Fibroblast of skin of scalp (primary cell): ENCODE measurements around the gene CCDC178.
"Not testable (repeated sequence)": the region's sequence is repeated elsewhere in the genome, so short reads cannot be mapped to it uniquely, and the experiment has no call there.

ENCODE experiments used
- DNase-seq: peaks from one replicate; pipeline ENCODE4 v3.0.0-alpha.2; 2013

The CCDC178 gene

DNA sequence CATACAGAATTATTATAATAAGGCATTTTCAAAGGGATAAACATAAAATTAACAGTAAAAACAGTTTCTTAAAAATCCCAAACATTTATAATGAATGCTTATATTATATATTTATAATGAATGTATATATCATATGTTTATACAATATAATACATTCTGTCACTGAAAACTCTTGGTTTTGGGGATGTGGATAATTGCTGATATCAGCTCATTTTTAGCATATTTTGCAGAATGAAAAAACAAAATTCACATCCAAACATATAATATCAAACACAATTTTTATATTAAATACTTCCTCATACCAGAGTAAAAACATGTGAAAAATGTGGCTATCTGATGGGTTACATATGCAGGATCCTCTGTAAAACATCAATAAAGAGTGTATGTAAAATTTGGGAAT lies 465.0 kb downstream of the CCDC178 start:
- DNase-seq, result no peak

DNA sequence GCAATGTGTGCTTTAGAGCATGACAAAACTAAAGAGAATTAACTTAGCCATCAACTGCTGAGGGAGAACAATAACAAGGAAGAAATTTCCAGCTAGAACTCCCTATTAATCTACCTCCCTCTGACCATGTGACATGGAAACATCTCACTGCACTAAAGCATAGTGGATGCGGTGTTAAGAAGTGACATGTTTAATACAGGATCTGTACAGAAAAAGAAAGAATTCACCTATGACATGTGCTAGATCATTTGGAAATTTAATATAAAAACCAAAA lies 465.4 kb downstream of the CCDC178 start:
- DNase-seq, result no peak

DNA sequence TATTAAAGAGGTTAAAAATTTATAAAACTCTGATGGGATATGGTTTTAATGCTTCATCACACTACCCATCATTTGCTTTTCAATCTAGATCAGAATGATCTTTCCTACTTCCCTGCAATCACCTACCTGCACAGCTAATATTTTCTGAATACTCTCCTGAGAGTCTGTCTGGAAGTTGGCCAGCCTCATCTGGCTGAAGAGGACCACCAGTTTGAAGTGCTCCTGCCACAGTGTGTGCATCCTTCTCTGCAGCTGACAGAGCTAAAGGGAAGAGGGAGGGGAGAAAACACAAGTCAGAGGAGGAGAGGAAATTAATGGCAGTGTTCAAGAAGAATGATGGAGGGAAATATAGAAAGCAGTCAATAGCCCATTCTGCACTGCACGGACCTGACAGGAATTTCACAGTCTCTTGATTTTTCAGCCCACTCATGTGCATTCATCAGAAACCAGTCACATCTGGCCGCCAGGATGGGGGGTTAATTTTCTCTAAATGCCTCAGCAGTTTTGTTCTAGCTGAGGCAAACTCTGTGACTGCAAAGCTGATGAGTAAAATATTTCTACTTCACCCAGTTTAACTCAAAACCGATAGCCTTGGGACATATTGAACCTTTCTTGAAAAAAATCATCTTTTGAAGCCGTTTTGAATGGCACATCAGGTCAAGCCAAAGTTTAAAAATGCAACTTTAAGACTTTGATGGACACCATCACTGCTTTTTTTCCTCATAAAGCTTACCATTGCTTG lies 465.9 kb downstream of the CCDC178 start:
- peak; percentile 5 for DNase-seq

DNA sequence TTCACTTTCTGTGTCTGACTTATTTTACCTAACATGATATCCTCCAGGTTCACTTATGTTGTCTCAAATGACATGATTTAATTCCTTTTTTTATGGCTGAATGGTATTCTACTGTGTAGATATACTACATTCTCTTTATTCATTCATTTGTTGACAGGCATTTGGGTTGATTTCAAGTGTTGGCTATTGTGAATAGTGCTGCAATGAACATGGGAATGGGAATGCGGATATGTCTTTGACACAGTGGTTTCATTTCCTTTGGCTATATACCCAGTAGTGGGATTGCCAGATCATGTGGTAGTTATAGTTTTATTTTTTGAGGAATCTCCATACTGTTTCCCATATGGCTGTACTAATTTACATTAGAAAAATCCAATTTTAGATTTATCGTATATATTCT lies 472.3 kb downstream of the CCDC178 start:
- peak; percentile 11 for DNase-seq

DNA sequence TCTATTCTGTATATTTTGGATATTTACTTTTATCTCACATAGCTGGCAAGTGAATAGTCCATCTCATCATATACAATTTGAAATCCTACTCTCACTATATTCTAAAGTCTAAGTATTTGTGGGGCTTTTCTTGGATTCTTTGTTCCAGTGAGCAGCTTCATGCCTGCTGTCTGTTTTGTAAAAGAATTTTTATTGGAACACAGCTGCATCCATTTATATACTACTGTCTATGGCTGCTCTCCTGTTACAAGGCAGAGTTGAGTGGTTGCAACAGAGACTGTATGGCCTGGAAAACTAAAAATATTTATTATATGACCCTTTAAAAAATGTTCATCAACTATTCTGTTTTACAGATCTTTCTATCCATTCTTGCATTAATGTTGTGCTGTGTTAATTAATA lies 474.4 kb downstream of the CCDC178 start:
- DNase-seq, result no peak

DNA sequence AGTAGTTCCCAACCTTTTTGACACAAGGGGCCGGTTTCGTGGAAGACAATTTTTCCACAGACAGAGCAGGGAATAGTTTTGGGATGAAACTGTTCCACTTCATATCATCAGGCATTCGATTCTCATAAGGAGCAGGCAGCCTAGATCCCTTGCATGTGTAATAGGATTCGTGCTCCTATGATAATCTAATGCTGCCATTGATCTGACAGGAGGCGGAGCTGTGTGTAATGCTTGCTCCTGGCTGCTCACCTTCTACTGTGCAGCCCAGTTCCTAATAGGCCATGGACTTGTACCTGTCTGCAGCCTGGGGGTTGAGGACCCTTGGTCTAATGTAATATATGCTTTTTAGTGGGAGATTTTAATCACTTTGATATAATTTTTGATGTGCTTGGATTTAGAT lies 479.0 kb downstream of the CCDC178 start:
- no peak for DNase-seq

DNA sequence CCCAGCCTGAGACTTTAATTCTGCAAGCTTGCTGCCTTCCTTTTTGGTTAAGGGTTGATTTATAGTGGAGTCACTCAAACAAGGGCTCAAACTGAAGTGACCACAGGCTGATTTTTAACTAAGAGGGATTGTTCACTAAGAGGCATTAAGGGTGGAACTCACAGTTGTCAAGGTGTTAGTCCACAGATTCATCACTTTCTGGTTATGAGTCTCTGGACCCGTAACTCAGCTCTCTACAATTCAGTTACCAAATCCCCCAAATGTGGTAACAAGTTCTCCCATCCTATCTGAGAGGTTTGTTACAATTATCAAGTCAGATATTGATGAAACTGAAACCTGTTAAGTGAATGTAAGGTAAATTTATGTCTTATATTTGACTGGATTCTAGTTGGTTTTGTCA lies 481.8 kb downstream of the CCDC178 start:
- no peak for DNase-seq

DNA sequence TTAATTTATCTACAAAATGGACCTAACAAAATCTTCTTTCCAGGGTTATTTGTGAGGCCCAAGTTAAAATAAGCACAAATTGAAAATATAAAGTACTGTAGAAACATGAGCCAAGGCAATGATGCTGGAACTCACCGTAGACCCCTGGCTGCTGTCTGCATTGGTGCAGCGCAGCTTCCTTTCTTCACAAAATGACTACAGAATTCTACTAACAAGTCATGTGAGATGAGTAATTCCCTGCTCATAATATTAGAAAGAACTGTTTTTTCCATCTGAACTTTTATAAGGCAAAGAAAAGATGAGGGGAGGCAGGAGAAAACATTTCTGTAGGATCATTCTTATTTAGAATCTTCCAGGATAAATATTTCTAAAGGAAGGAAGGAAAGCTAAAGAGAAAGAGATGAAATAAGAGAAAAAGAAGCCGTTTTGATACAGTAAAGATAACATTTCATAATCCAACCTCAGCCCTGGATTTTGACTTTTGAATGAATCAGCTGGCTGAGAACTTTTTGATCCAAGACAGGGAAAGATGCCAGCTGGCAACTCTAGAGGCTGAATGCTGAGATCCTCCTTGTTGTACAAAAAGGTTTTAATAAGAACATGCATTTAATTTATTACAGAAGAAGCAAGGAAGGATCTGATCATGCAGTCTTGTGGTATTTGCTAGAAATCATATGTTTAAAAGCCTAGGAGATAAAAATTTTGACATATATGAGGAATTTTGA lies 483.8 kb downstream of the CCDC178 start:
- peak; percentile 70 for DNase-seq

DNA sequence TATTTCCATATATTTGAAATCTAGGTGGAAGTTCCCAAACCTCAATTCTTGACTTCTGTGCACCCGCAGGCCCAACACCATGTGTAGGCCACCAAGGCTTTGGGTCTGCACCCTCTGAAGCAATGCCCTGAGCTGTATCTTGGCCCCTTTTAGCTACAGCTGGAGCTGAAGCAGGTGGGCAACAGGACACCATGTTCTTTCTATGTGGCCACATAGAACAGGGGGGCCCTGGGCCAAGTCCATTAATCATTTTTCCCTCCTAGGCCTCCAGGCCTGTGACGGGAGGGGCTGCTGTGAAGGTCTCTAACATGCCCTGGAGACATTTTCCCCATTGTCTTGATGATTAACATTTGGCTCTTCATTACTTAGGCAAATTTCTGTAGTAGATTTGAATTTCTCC lies 488.2 kb downstream of the CCDC178 start:
- DNase-seq, result not testable (repeated sequence)

DNA sequence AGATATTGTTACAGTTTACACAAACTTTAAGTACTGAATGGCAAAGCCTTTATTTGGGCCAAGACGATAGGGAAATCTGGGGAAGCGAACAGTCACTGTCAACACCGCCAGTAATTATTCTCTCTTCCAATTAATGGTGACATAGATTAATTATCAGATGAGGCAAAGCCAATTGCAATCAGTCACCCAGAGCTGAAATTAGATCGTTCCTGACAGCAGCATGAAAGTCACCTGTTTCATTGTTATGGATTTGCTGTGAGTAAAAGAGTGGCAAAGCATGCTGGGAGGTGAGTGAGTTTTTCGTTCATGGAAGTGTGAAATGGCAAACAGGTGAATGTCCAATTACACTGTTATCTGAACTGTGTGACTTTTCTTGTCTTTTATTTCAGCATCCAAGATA lies 502.9 kb downstream of the CCDC178 start:
- DNase-seq, result no peak

DNA sequence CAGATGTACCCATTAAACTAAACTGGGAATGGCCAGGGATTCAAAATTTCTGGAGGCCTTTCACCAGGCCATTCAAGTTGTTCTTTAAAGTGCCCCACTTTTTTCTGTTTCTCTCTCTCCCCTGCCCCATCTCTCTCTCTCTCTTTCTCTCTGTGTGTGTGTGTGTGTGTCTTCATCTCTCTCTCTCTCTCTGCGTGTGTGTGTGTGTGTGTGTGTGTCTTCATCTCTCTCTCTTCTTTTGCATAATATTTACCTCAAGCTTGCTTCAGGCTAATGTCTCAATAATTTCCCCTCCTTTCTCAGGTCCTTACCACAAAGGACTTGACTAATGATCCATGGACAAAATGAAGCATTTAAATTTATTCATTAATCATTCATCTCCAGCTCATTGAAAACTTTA lies 503.5 kb downstream of the CCDC178 start:
- DNase-seq, result no peak

DNA sequence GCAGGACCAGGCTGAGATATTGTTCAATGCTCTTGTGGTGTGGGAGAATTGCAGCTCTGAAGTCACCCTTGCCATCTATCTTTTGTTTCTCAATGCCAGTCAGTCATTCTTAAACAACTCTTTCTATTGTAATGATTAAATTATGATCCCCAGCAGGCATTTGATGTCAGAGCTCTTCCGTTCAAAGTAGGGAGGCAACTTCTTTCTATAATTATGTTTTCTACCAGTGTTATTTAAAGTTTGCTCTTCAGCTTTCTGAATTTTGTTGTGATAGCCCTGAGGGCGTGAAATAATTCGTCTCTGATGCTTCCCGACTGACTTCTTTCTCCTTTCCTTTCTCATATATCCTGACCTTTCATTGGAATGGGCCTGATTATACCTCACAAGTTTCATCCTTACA lies 506.3 kb downstream of the CCDC178 start:
- DNase-seq, result no peak

DNA sequence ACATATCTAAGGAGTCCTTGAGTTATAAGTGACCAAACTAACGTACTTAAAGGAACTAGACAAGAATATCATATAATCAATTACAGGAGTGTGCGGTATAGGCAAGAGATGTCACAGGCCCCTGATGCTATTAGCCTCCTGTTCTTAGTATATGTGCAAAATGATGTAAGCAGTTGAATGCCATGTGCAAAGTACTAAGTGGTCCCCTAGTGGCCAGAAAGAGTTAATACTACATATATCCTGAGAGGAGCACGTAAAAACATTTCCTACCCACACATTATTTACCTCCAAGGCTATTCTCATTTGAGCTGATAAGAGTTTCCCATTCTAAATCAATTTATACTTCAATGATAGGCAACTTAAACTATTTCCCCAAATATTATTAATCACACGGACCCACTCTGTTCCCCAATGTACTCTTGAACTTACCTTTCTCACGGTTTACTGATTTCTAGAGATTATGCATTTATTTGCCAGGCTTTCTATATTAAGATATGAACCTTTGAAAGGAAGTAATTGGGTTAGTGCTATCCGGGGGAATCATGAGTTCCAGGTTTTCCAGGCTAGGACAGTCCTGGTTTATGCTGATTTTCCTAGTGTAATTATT lies 509.7 kb downstream of the CCDC178 start:
- DNase-seq, result peak; percentile 60

DNA sequence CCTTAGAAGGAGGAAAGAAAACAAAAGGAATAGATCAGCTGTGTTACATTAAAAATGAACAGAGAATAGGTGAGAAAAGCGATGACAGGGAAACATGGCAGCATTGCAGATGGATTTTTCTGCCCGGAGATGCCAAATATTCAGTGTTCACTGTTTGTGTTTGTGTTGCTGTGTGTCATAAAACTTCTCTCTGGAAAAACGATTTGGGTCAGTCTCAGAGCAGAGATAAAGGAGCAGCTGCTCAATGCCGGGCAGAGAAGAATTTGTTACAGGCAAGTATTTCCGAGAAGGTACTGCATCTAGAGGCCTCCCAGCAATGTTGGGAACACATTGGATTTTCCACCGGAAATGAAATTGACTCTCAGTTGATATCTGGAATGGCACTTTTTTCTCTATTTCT lies 511.3 kb downstream of the CCDC178 start:
- DNase-seq, result no peak

DNA sequence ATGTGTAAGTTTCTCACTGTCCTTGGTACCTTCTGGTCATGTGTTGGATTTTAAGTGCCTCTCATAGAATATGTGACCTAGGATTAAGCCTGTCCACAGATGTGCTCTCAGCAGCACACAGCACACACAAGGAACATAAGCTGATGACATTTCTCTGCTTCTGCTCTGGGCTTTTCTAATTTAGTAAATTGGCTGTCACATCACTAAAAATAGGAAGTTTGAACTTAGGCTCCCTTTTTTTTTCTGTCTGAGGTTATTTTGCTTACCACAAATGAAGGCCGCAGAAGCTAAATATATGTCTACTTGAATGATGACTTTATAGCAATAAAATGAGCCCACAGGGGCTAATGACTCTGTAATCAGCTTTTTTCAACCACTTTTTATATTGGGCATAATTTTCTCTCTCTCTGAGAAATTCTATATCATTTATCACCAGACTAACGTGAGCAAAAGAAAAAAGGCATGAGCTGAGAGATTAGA lies 517.5 kb downstream of the CCDC178 start:
- DNase-seq, result peak; percentile 17

DNA sequence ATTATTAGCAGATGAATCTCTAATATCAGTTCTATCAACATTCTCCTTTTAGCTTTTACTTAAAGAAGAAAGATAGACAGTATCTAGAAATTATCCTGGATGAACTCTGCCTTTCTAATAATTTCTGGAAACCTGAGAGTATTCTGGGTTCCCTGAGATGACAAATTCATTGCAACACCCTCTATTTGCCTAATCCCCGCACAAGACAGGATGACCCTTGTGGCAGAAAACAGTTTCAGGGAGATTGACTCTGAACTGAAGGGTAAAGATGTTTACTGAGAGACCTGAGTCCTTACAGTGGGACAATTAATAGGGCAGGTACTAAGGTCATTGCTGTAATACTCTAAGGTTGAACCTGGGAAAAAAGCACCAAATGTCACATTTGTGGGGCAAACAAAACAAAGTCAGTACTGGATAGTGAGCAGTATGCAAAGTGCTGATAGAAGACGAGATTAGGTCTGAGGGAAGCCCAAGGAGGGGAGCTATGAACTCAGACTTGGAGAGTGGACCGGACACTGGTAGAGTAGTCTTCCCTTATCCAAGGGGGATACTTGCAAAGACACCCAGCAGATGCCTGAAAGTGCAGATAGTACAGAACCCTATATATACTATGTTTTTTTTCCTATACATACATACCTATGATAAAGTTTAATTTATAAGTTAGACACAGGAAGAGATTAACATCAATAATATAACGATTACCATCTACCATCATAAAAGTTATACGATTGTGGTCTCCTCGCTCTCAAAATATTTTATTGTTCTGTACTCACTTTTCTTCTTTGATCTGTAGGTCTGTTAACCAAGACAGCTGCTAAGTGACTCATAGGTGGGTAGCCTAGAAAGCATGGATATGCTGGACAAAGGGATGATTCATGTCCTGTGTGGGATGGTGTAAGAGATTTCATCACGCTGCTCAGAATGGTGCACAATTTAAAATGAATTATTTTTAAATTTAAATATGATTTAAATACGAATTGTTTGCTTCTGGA lies 519.4 kb downstream of the CCDC178 start:
- peak; percentile 88 for DNase-seq

DNA sequence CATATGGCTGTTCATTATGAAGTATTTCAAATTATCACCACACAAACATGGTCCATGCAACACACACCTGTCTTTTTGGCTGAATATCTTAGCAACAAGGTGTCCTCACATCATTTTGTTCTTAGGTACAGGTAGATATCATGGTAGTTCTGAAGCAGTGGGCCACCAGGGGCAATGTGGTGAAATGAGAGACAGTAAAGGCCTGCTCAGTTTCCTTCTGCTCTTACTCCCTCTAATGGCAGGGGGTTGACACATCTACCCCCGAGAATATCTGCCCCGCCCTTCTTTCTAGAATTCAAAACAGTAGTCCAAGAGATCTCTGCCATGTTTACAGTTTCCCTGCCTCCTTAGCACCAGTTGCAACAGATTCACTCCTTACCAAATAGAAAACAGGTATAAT lies 520.7 kb downstream of the CCDC178 start:
- DNase-seq, result peak; percentile 27

DNA sequence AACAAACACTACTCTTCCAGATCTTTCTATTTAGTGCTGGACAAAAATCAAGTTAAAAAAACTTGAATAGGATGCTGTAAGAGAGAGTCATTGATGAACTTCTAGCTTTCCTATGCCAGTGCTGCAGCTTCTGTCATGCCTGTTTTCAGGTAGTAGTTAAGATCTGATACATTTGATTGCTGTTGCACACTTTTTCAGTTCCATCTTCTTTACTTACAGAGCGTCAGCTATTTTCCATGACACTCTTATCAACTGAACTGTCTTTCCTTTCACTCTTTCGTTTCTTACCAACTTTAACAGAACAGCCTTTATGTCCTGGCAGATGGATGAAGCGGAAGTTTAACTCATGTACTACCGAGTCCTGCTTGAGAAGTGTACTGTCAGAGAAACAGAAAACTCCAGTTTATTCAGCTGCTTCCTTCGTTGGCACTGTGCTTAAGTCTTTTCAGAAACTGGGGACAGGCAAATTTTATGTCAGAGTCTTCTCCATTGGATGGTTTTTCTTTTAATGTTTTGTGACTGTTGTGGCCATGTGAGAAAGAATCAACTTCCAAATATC lies 521.8 kb downstream of the CCDC178 start:
- DNase-seq, result no peak

DNA sequence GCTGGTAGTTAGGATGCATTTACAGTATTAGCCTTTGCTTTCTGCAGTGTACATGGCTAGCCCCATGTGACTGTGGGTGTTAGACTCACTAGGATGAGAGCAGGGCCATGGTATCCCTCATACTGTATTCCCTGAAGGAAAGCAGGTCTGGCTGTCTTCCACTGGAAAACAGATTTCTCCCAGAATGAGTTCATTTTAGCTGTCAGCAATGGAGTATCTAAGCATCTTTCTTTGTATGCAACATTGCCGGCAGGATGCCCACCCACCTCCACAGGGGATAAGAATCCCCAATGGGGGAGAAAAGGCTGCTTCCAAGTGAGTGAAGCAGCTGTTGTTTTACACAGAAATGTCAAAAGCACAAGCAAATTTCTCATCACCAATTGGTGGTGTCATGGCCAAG lies 525.0 kb downstream of the CCDC178 start:
- no peak for DNase-seq

DNA sequence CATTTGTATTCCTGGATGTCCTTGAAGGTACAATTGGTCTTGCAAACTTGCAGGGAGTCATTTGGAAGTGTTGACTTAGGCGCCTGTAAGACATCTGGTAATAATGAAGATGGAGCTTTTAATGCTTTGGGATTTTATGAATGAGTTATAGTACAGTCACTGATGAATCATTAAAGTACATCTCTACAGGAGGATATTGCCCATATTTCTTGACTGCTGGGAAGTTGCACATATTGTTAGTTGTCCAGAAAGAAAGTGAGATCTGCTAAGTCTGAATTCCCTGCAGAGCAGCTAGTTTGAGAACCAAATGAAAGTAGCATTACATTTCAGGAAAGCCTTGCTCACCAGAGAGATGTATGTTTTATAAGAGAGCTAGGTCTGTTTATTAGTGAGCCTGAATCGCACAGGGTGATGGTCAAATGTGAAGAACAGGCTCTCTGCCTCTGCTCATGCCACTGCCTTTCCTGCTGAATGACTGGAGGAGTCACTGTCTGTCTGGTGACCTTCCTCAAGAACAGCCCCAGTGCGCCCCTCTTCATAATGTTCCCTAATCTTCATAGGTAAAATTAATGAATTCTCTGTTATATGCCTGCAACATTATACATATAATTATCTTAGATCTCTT lies 528.7 kb downstream of the CCDC178 start:
- DNase-seq, result peak; percentile 80

DNA sequence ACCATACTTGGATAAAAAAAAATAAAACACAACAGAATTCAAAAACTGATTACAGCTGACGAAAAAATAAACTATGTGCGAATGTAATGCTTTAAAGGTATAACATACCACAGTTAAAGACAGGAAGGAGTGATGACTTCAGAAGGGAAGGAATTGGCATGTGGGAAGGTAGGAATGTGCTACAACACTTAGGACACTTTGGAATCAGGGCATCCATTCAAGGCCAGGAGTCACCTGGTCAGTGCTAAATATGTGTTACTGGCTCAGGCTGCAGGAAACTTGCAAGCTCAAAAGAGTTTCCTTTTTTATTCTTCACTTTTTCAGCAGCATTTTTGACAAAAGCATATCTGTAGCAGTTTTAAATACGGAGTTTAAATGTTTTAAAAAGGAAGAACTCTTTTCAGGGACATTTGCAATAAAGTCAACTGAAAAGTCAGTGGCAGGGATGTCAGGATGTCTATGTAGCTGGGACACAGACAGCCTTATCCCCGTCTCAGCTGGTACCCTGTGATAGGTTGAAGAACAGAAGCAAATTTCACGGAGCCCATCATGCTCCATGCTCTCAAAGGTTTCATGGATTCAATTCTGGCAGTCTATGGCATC lies 529.7 kb downstream of the CCDC178 start:
- no peak for DNase-seq
